ENCODE data around the gene DGLUCY. TPM values are rescaled to one million over a fixed set of nuclear protein-coding genes. Genes with fewer than 3 reads are reported as not detected.
A peak's percentile ranks its signal among the peaks of the same experiment; 100 is the strongest.
"Not testable (repeated sequence)": the region's sequence is repeated elsewhere in the genome, so short reads cannot be mapped to it uniquely, and the experiment has no call there.

Gene DGLUCY
- total and polyA plus RNA-seq, 4 donors: 29.0 to 74.3 (median 52.1) TPM

GRCh38 chr14:91245029-91245428, 131.2 kb downstream of the DGLUCY start:
- H3K4me1 ChIP-seq (ENCODE audit: control insufficient read depth in 5 of 5, insufficient read depth in 5 of 5, low read length in 5 of 5): peaks cover 0 to 24% (median 2%) of the 10 kb centered on the region in 5 donors
- H3K36me3 ChIP-seq (ENCODE audit: control insufficient read depth in 4 of 4, insufficient read depth in 4 of 4, low read length in 4 of 4): no peaks in the 10 kb centered on the region
- DNase-seq: no peak
- ATAC-seq (ENCODE audit: insufficient read depth, low FRiP score): no peak
- no peaks in the 10 kb centered on the region for H3K27me3 ChIP-seq (ENCODE audit: control insufficient read depth in 3 of 3, insufficient read depth in 3 of 3, low read length in 2 of 3)
- no peak overlapping the region for H3K9ac ChIP-seq (ENCODE audit: insufficient read depth in 1 of 2, low read length in 2 of 2)
- TF ChIP-seq CTCF (IDR thresholded peaks at IDR 0.05; ENCODE audit: control extremely low read depth, extremely low read depth): no peak
- peaks cover 0 to 3% (median 1%) of the 10 kb centered on the region in 4 donors for H3K9me3 ChIP-seq (ENCODE audit: control insufficient read depth in 4 of 4, insufficient read depth in 3 of 4, low read length in 3 of 4)
- WGBS, 2 donors: 77 to 80% methylated on average over 9 of the region's 9 CpGs
- no peak overlapping the region for H3K4me3 ChIP-seq
- peak overlapping the region in 1 of 2 donors; percentile 65 for H3K27ac ChIP-seq (ENCODE audit: low read depth in 1 of 2, low read length in 1 of 2)

GRCh38 chr14:91245616-91246015, 131.7 kb downstream of the DGLUCY start:
- not testable (repeated sequence) for ATAC-seq (ENCODE audit: insufficient read depth, low FRiP score); H3K9me3 ChIP-seq (ENCODE audit: control insufficient read depth in 4 of 4, insufficient read depth in 3 of 4, low read length in 3 of 4); H3K9ac ChIP-seq (ENCODE audit: insufficient read depth in 1 of 2, low read length in 2 of 2); H3K4me3 ChIP-seq; DNase-seq; H3K36me3 ChIP-seq (ENCODE audit: control insufficient read depth in 4 of 4, insufficient read depth in 4 of 4, low read length in 4 of 4); H3K27me3 ChIP-seq (ENCODE audit: control insufficient read depth in 3 of 3, insufficient read depth in 3 of 3, low read length in 2 of 3)
- Histone ChIP-seq H3K27ac (ENCODE audit: low read depth in 1 of 2, low read length in 1 of 2) (peak overlapping the region in 1 of 2 donors; percentile 18), H3K4me1 (ENCODE audit: control insufficient read depth in 5 of 5, insufficient read depth in 5 of 5, low read length in 5 of 5) (peaks cover 0 to 29% (median 6%) of the 10 kb centered on the region in 5 donors)
- WGBS, 2 donors: 93 to 99% methylated on average over 8 of the region's 8 CpGs

GRCh38 chr14:91246051-91246852, 132.4 kb downstream of the DGLUCY start:
- DNase-seq (no peak), ATAC-seq (ENCODE audit: insufficient read depth, low FRiP score) (no peak)
- peak overlapping the region in 1 of 2 donors; percentile 26 for H3K27ac ChIP-seq (ENCODE audit: low read depth in 1 of 2, low read length in 1 of 2)

More at GRCh38 chr14:91246051-91246852, 132.4 kb downstream of the DGLUCY start:
- no peak overlapping the region for H3K4me3 ChIP-seq
- peaks cover 0 to 27% (median 6%) of the 10 kb centered on the region in 5 donors for H3K4me1 ChIP-seq (ENCODE audit: control insufficient read depth in 5 of 5, insufficient read depth in 5 of 5, low read length in 5 of 5)
- no peak overlapping the region for H3K9ac ChIP-seq (ENCODE audit: insufficient read depth in 1 of 2, low read length in 2 of 2)
- WGBS, 2 donors: 89 to 92% methylated on average over 15 of the region's 15 CpGs
- H3K9me3 ChIP-seq (ENCODE audit: control insufficient read depth in 4 of 4, insufficient read depth in 3 of 4, low read length in 3 of 4): peaks cover 0 to 3% (median 0%) of the 10 kb centered on the region in 4 donors
- TF ChIP-seq CTCF (IDR thresholded peaks at IDR 0.05; ENCODE audit: control extremely low read depth, extremely low read depth): no peak
- H3K36me3 ChIP-seq (ENCODE audit: control insufficient read depth in 4 of 4, insufficient read depth in 4 of 4, low read length in 4 of 4): no peaks in the 10 kb centered on the region
- H3K27me3 ChIP-seq (ENCODE audit: control insufficient read depth in 3 of 3, insufficient read depth in 3 of 3, low read length in 2 of 3): no peaks in the 10 kb centered on the region

All from lung (tissue), 12 donors.